Measurements from ENCODE around the gene SEL1L2. TPM values are rescaled to one million over a fixed set of nuclear protein-coding genes. Genes with fewer than 3 reads are reported as not detected.

The SEL1L2 gene
- total RNA-seq, 1 donor from 2014 or later, result not detected

- no peak for DNase-seq (ENCODE audit: extremely low spot score, unreplicated experiment)
- Mint-ChIP-seq H3K4me3 (ENCODE audit: unreplicated experiment) (no peak overlapping the region), H3K4me1 (ENCODE audit: unreplicated experiment) (no peaks in the 10 kb centered on the region), H3K27me3 (ENCODE audit: unreplicated experiment) (no peaks in the 10 kb centered on the region), H3K27ac (ENCODE audit: unreplicated experiment) (no peak overlapping the region), H3K36me3 (ENCODE audit: unreplicated experiment) (no peaks in the 10 kb centered on the region), H3K9me3 (ENCODE audit: unreplicated experiment) (peaks cover 9% of the 10 kb centered on the region)
- no peak for TF ChIP-seq CTCF (IDR thresholded peaks at IDR 0.05)
Observed at GRCh38 chr20:13960119-13960518, 30.3 kb downstream of the SEL1L2 start.

- no peak for DNase-seq (ENCODE audit: extremely low spot score, unreplicated experiment)
- Mint-ChIP-seq H3K36me3 (ENCODE audit: unreplicated experiment) (no peaks in the 10 kb centered on the region), H3K4me3 (ENCODE audit: unreplicated experiment) (no peak overlapping the region), H3K27ac (ENCODE audit: unreplicated experiment) (no peak overlapping the region), H3K27me3 (ENCODE audit: unreplicated experiment) (no peaks in the 10 kb centered on the region), H3K9me3 (ENCODE audit: unreplicated experiment) (peaks cover 3% of the 10 kb centered on the region), H3K4me1 (ENCODE audit: unreplicated experiment) (no peaks in the 10 kb centered on the region)
- no peak for TF ChIP-seq CTCF (IDR thresholded peaks at IDR 0.05)
Observed at GRCh38 chr20:13953227-13953626, 37.2 kb downstream of the SEL1L2 start.

GRCh38 chr20:13947719-13948118 lies 42.7 kb downstream of the SEL1L2 start:
- Mint-ChIP-seq H3K4me1 (ENCODE audit: unreplicated experiment) (no peaks in the 10 kb centered on the region), H3K9me3 (ENCODE audit: unreplicated experiment) (no peaks in the 10 kb centered on the region), H3K4me3 (ENCODE audit: unreplicated experiment) (no peak overlapping the region), H3K27me3 (ENCODE audit: unreplicated experiment) (no peaks in the 10 kb centered on the region), H3K36me3 (ENCODE audit: unreplicated experiment) (no peaks in the 10 kb centered on the region), H3K27ac (ENCODE audit: unreplicated experiment) (no peak overlapping the region)
- TF ChIP-seq CTCF (IDR thresholded peaks at IDR 0.05), result no peak
- DNase-seq (ENCODE audit: extremely low spot score, unreplicated experiment), result no peak

- TF ChIP-seq CTCF (IDR thresholded peaks at IDR 0.05), result no peak
- Mint-ChIP-seq H3K9me3 (ENCODE audit: unreplicated experiment) (peaks cover 11% of the 10 kb centered on the region), H3K4me1 (ENCODE audit: unreplicated experiment) (no peaks in the 10 kb centered on the region), H3K4me3 (ENCODE audit: unreplicated experiment) (no peak overlapping the region), H3K27me3 (ENCODE audit: unreplicated experiment) (peaks cover 3% of the 10 kb centered on the region), H3K36me3 (ENCODE audit: unreplicated experiment) (no peaks in the 10 kb centered on the region), H3K27ac (ENCODE audit: unreplicated experiment) (no peak overlapping the region)
- DNase-seq (ENCODE audit: extremely low spot score, unreplicated experiment), result no peak
Observed at GRCh38 chr20:13941031-13941430, 49.4 kb downstream of the SEL1L2 start.

- no peak overlapping the region for H3K4me3 Mint-ChIP-seq (ENCODE audit: unreplicated experiment)
- no peak for DNase-seq (ENCODE audit: extremely low spot score, unreplicated experiment)
- no peak overlapping the region for H3K27ac Mint-ChIP-seq (ENCODE audit: unreplicated experiment)
- no peaks in the 10 kb centered on the region for H3K4me1 Mint-ChIP-seq (ENCODE audit: unreplicated experiment)
- no peaks in the 10 kb centered on the region for H3K36me3 Mint-ChIP-seq (ENCODE audit: unreplicated experiment)
- peaks cover 12% of the 10 kb centered on the region for H3K9me3 Mint-ChIP-seq (ENCODE audit: unreplicated experiment)
- TF ChIP-seq CTCF (IDR thresholded peaks at IDR 0.05), result no peak
- peaks cover 3% of the 10 kb centered on the region for H3K27me3 Mint-ChIP-seq (ENCODE audit: unreplicated experiment)
Observed at GRCh38 chr20:13936781-13937576, 53.4 kb downstream of the SEL1L2 start.
